HL-60/S4 treated with retinoic acid at 250 ng/mL for 4 days and 3 days (cell line): ENCODE data around the gene FKBP1C.
"Not testable (repeated sequence)": the region's sequence is repeated elsewhere in the genome, so short reads cannot be mapped to it uniquely, and the experiment has no call there.

Source experiments
- in situ Hi-C: fragments of 300-500 bp; cut with MboI; formaldehyde crosslinking; loops from 2 replicates; pipeline ENCODE4 v1.7.0; 2022; ENCODE audit warnings: low sequenced_read_pairs

The FKBP1C gene

DNA sequence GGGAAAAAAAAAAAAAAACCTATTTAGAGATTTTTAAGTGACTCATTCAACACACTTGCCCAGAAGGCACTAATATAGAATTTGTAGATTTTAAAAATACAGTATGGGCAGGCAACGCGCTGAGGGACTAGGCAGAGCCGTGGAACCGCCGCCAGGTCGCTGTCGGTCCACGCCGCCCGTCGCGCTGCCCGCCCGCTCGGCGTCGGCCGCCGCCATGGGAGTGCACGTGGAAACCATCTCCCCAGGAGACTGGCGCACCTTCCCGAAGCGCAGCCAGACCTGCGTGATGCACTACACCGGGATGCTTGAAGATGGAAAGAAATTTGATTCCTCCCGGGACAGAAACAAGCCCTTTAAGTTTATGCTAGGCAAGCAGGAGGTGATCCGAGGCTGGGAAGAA lies at the start of gene FKBP1C:
FKBP1C (plus strand) TSS at position 127 of the 400 bp plus-strand sequence.
- in situ Hi-C loops = not testable (repeated sequence)

DNA sequence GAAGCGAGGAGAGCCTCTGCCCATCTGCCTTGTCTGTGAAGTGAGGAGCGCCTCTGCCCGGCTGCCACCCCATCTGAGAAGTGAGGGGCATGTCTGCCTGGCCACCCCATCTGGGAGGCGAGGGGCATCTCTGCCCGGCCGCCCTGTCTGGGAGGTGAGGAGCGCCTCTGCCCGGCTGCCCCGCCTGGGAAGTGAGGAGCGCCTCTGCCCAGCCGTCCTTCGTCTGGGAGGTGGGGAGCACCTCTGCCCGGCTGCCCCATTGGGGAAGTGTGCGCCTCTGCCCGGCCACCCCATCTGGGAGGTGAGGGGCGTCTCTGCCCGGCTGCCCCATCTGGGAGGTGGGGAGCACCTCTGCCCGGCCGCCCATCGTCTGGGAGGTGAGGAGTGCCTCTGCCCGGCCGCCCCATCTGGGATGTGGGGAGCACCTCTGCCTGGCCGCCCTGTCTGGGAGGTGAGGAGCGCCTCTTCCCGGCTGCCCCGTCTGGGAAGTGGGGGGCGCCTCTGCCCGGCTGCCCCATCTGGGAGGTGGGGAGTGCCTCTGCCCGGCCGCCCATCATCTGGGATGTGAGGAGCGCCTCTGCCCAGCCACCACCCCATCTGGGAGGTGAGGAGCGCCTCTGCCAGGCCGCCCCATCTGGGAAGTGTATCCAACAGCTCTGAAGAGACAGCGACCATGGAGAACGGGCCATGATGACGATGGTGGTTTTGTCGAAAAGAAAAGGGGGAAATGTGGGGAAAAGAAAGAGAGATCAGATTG lies 47.0 kb upstream of the FKBP1C start:
- in situ Hi-C loops = not testable (repeated sequence)

DNA sequence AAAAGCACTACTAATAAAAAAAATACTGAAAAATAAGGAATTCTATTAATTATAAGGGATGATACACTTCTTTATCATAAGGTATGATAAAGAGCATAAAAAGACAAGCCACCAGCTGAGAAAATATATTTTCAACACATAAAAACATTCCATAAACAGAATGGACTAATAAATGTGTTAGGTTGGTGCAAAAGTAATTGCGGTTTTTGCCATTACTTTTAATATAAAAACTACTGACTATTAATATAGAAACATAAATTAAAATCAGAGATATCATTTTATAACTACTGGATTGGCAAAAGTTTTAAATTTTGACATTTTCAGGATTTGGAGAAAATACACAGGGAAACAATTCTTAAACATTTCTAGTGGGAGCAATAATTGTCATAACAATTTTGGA lies 37.1 kb upstream of the FKBP1C start:
- in situ Hi-C loops = no loop called here

DNA sequence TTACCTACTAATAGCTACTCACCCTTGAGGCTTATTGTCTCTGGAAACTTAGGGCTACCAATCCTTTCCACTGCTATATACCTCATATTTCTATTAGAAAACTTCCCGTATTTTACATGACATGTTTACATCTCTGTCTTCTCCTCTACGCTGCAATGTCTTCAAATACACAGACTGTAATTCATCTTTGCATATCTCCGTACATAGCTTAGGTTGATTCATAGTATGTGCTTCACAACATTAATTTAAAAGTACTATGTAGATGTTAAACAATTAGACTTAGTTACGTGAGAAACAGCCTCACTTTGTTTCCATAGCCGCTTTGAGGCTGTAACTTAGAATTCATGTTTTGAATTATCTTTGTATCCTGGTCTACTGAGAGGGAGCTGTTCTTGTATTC lies 35.1 kb upstream of the FKBP1C start:
- in situ Hi-C loops = no loop called here

DNA sequence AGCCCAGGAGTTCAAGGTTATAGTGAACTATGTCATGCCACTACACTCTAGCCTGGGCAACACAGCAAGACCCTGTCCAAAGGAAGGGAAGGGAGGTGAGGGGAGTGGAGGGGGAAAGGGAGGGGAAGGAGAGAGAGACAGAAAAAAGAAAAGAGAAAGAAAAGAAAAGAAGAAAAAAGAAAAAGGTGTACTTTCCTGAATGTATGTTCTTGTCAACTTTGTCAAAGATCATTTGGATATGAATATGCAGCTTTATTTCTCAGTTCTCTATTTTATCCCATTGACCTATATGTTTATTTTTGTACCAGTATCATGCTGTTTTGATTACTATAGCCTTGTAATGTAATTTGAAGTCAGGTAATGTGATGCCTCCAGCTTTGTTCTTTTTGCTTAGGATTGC lies 30.9 kb upstream of the FKBP1C start:
- in situ Hi-C loops = no loop called here

DNA sequence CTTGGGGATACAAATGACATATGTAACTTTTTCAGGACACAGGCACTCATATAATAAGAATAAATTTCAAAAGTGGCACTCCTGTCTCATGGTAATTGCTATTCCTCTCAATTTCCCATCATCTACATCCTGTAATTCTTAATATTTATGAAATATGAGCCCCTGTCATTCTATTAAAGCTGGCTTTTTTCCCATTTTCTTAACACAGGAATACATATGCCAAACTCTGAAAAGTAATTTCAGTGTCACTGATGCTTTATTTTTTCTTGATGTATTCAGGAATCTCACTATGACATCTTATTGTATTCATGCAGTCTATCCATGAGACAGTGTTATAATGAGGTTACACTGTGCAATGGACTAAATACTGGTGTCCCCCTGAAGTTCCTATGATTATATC lies 24.3 kb upstream of the FKBP1C start:
- in situ Hi-C loops = no loop called here

DNA sequence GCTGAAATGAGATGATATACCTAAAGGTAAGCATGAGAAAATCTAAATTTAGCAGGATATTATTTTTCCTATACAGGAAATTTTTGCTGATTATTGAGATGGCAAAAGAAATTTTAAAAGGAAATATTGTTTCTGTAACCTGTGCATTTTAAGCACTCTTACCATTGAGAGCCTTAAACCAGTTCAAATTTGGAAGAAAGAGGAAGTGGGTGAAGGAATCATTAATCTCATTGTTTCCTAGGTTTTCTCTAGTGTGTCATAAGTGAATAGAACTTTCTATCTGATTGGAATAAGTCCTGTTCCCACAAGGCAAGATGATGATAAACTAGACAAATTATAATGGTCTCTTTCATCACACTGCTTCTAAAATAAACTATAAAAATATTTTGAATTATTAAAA lies 22.4 kb upstream of the FKBP1C start:
- in situ Hi-C loops = no loop called here

DNA sequence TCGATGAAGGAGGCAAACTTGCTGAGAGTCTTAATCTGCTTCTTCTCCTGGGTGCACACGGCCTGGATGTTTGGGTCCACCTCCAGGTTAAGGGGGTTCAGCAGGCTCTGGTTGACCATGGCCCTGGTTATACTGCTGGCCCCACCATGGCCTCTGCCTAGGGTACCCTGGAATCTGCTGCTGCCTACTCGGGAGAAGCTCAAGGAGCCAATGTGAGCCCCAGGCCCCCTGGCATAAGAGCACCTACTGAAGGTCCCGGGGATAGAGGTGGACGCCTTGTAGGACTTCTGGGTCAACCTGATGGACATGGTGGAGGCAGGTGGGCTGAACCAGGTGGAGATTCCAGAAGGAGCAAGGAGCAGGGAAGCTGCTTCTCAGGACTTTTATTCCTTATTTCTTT lies 17.9 kb upstream of the FKBP1C start:
- in situ Hi-C loops = no loop called here

DNA sequence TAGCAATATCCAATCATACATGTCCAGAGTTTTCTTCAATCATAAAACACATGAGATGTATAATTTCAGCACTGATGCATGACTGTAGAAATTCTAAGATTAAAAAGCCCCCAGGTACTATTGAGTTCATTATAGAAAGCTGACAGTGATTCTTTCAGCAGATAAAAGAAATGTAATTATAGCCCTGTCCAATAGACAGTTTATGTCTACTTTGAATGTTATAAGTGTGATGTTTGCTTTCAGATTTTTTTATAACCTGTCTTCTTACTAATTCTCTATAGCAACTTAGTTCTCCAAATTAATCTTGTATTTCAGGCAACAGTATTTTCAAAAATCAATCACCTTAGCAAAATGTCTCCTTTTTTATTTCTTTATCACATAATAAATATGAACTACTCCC lies 13.5 kb upstream of the FKBP1C start:
- in situ Hi-C loops = no loop called here

DNA sequence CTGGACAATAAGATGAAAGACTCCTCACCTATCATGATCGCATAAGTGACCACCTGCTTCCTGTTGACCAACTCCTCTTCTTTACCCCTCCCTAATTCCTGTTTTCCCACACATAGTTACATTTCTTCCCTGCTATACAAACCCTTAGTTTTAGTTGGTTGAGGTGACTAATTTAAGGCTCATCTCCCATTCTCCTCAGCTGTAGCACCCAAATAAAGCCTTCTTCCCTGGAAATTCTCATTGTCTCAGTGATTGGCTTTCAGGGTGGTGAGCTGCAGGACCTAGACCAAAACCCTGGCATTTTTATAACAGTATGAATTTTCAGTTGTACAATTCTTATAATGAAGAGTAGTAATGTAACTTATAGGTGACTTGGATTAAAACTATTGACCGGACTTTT lies 2.1 kb downstream of the FKBP1C start:
- in situ Hi-C loops = no loop called here

DNA sequence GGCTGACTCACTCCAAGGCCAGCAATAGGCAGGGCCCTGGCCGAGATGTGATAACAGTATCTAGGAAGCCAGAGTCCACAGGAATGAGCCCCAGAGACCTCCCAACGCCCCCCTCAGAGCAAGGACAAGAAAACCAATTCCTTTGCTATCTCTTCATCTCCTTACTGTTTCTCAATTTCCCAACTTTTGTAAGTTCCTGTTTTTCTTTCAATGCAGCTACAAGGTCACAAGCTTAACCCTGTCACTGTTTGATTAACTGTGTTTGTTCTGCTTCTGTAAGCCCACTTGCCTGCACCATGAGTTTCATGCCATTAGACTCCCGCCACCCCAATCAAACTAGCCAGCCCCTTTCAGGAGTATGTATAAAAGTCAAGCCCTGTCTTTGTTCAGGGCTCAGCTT lies 3.5 kb downstream of the FKBP1C start:
- in situ Hi-C loops = no loop called here

DNA sequence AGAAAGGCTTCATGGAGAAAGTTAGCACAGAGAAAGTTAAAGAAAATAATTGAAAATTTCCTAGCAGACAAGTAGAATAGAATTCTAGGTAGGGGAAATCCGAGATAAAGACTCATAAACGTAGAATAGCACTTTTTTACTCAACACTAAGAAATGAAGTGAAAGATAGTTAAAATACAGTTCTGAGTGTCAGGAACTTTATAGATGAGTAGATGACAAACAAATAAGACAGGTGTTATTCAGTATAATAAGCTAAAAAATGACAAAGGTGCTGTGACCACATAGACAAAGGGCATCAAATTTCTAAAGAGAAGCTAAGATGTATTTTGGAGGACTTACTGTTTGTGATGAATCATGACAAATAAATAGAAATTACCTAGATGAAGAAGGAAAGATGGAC lies 12.9 kb downstream of the FKBP1C start:
- in situ Hi-C loops = no loop called here

DNA sequence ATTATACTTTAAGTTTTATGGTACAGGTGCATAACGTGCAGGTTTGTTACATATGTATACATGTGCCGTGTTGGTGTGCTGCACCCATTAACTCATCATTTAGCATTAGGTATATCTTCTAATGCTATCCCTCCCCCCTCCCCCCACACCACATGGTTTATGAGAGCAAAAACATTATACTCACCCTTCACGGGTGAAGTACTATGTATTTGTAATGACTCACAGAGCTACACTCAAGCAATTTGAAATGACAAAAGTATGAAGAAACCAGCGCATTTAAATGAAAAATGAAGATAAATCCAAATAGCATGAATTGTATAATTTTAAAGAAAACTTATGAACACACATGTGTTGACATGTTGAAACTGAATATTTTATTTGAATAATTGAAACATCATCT lies 14.7 kb downstream of the FKBP1C start:
- in situ Hi-C loops = not testable (repeated sequence)

DNA sequence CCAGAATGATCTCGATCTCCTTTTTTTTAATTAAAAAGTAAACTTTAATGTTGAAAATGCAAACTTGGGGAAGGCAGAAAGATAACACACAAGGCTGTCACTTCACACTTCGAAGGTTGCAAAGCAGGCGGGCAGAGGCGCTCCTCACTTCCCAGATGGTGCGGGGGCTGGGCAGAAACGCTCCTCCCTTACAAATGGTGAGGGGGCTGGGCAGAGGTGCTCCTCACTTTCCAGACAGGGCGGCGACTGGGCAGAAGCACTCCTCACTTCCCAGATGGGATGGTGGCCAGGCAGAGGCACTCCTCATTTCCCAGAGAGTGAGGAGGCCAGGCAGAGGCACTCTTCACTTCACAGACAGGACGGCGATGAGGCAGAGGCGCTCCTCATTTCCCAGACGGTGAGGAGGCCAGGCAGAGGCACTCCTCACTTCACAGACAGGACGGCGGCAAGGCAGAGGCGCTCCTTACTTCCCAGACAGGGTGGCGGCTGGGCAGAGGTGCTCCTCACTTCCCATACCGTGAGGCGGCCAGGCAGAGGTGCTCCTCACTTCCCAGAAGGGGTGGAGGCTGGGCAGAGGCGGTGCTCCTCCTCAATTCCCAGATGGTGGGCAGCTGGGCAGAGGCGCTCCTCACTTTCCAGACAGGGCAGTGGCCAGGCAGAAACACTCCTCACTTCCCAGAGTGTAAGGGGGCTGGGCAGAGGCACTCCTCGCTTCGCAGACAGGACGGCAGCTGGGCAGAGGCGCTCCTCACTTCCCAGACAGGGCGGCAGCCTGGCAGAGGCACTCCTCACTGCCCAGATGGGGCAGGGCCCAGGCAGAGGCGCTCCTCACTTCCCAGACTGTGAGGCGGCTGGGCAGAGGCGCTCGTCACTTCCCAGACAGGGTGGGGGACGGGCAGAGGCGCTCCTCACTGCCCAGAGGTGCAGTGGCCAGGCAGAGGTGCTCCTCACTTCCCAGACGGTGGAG lies 16.9 kb downstream of the FKBP1C start:
- in situ Hi-C loops = not testable (repeated sequence)

DNA sequence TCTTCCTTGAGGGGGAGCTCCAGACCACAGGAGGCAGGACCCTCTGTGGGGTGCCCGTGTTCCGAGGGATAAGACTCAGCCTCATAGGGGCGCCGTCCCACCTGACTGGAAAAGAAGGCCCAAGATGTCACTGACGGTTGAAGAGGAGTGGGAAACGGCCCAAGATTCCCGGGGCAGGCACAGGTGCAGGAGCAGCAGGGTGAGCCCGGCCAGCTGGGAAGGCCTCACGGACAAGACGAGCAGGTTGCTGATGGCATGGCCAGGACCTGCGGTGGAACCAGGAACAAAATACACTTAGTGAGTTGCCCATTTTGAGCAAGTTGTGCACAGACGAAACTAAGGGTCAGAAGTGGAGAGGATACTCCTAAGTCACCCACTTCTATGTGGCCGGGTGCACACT lies 18.8 kb downstream of the FKBP1C start:
- in situ Hi-C loops = not testable (repeated sequence)

DNA sequence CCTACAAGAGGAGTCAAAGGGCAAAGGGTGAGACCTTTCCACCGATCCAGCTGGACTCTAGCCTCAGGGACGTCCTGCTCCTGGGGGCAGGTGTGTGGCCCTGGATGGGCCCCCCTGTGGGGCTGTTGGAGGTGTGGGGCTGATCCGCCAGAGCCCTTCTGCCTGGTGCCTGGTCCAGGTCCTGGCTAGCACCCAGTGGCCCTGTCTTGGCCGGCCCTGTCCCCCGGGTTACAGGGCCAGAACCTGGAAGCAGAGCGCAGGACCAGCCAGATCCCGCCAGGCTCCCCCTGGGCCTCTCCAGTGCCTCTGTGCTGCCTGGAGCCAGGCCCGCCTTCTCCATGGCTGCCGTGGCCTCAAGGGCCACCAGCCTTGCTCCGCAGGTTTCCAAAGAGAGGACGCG lies 19.2 kb downstream of the FKBP1C start:
- in situ Hi-C loops = not testable (repeated sequence)

DNA sequence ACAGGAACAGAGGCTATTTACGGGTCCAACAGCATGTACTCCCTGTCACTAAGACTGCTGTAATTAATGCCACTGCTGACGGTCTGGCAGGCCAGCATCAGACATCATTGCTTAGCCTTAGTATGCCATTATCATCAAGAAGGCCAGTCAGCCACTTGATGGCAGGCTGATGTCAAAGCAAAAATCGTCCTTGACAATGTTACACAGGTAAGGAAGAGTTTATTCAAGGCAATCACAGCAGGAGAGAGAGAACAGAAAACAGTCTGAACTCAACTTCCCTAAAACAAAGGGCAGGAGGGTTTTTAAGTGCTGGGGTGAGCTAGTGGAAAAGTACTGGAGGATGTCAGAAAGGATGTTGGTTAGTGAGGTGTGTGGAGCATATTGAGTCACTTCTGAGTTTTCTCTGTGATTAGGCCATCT lies 25.1 kb downstream of the FKBP1C start:
- in situ Hi-C loops = no loop called here

DNA sequence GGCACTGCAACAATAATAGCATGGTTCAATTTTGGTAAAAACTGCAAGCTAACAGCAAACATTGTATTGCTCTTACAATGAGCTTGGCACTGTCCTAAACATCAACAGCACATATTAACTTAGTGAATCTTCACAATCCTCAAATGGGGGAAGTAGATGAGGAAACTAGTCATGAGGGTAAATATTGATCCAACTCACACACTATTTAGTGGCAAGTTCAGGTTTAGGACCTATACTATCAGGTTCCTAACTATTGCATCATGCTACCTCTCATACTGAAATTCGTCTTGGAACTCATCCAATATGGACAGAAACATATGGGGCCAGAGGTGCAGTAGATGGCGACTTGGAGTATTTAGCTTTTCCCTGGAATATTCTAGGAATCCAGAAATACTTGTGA lies 34.2 kb downstream of the FKBP1C start:
- in situ Hi-C loops = no loop called here

DNA sequence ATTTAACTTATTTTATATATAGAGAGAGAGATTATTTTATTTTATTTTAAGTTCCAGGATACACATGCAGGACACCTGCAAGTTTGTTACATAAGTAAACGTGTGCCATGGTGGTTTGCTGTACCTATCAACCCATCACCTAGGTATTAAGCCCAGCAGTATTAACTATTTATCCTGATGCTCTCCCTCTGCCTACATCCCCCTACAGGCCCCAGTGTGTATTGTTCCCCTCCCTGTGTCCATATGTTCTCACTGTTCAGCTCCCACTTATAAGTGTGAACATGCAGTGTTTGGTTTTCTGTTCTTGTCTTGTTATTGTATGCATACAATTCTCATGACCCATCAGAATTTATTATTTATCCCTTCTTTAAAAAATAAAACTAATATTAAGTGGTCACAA lies 34.6 kb downstream of the FKBP1C start:
- in situ Hi-C loops = no loop called here

DNA sequence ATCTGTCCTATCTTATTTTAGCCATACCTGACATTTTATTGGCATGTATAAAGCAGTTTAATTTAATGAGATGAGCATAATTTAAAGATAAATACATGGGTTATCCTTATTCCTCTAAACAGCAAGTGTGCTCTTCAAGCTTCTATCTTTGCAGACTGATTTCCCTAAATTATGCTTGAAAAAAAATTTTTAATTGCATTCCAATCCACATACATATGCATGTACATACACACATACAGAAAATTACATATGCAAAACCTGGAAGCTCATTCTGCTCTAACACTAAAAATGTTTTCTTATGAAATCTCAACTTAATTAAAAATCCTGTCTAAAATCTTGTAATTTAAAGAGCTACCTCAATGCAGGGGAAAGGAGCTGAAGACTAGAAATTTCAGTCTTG lies 35.3 kb downstream of the FKBP1C start:
- in situ Hi-C loops = no loop called here

DNA sequence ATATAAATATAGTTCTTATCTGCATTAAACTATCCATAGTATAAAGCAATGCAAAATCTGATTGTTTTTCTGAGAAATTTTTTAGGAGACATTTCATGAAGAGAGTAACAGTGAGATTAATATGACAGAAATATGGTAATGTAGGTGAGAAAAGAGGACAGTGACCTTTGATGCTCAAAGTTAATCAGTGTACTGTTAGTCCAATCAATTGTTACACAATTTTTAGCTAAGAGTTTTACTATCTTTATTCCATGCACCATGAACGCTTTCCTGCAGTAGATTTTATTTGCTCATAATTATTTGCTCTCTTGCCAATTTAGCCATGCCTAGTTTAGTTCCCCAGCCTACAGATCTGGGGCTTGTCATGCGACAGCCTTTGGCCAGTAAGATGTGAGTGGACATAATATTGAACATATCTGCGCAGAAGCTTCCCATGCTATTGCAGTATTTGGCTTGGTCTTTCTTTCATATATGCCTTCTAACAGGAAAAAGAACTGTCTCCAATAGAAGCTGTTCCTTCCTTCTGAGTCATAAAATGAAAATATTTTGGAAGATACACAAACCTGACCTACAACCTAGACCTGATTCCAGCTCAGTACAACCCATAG lies 38.7 kb downstream of the FKBP1C start:
- in situ Hi-C loops = no loop called here

DNA sequence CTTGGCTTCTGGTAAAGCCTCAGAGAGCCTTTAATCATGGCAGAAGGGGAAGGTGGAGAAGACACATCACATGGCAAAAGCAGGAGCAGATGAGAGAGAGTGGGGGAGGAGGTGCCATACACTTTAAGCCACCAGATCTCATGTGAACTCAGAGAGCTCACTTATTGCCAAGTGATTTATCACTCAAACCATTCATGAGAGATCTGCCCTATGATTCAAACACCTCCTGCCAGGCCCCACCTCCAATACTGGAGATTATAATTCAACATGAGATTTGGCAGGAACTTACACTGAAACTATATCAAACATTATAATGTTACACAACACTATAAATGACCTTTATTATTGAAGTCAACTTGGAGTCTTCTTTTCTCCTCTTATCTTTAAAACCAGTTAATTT lies 47.9 kb downstream of the FKBP1C start:
- in situ Hi-C loops = no loop called here
